H9 (cell line): Measurements from ENCODE around the gene NRXN2. TPM values are rescaled to one million over a fixed set of nuclear protein-coding genes. Genes with fewer than 3 reads are reported as not detected.

Source experiments
- DNase-seq: peaks from one replicate; pipeline ENCODE4 v3.0.0-alpha.2; 2017
- H2AFZ ChIP-seq: one replicate; pipeline ENCODE4 v1.6.1; 2013; ENCODE audit warnings: mild to moderate bottlenecking, low read length, control low read depth, moderate library complexity
- H2AK5ac ChIP-seq: 2 replicates; pipeline ENCODE4 v1.6.1; 2013; ENCODE audit warnings: low read length, control low read depth, mixed read lengths; ENCODE audit not compliant: insufficient read length
- H2BK120ac ChIP-seq: one replicate; pipeline ENCODE4 v1.6.1; 2013; ENCODE audit warnings: low read depth, mild to moderate bottlenecking, low read length, control low read depth, inconsistent platforms; ENCODE audit not compliant: poor library complexity, severe bottlenecking
- H2BK12ac ChIP-seq: 2 replicates; pipeline ENCODE4 v1.6.1; 2013; ENCODE audit warnings: low read length, control low read depth, mixed read lengths, low read depth; ENCODE audit not compliant: insufficient read length
- H2BK15ac ChIP-seq: 2 replicates; pipeline ENCODE4 v1.6.1; 2013; ENCODE audit warnings: low read depth, low read length, control low read depth
- H2BK20ac ChIP-seq: one replicate; pipeline ENCODE4 v1.6.1; 2013; ENCODE audit warnings: low read depth, mild to moderate bottlenecking, low read length, control low read depth, inconsistent platforms; ENCODE audit not compliant: poor library complexity, severe bottlenecking
- H2BK5ac ChIP-seq: 2 replicates; pipeline ENCODE4 v1.6.1; 2013; ENCODE audit warnings: low read length, control low read depth, mixed read lengths; ENCODE audit not compliant: insufficient read length
- H3K14ac ChIP-seq: 2 replicates; pipeline ENCODE4 v1.6.1; 2013; ENCODE audit warnings: low read length, control low read depth; ENCODE audit not compliant: insufficient read depth
- H3K18ac ChIP-seq: 2 replicates; pipeline ENCODE4 v1.6.1; 2013; ENCODE audit warnings: low read depth, mild to moderate bottlenecking, mixed read lengths, low read length, control low read depth; ENCODE audit not compliant: insufficient read length
- H3K23ac ChIP-seq: 2 replicates; pipeline ENCODE4 v1.6.1; 2013; ENCODE audit warnings: low read length, control low read depth, mixed read lengths, low read depth; ENCODE audit not compliant: insufficient read length
- H3K23me2 ChIP-seq: 2 replicates; pipeline ENCODE4 v1.6.1; 2013; ENCODE audit warnings: low read depth, mild to moderate bottlenecking, mixed read lengths, low read length, control low read depth; ENCODE audit not compliant: insufficient read length, poor library complexity, severe bottlenecking
- H3K27ac ChIP-seq: 2 replicates; pipeline ENCODE4 v1.5.1; 2013; ENCODE audit warnings: low read length, control low read depth, mixed read lengths, low read depth; ENCODE audit not compliant: insufficient read length
- H3K27me3 ChIP-seq: 2 replicates; pipeline ENCODE4 v1.6.1; 2013; ENCODE audit warnings: low read length, control low read depth, inconsistent platforms; ENCODE audit not compliant: insufficient read depth
- H3K4ac ChIP-seq: 2 replicates; pipeline ENCODE4 v1.6.1; 2013; ENCODE audit warnings: low read depth, mild to moderate bottlenecking, control low read depth, inconsistent platforms, low read length, moderate library complexity
- H3K4me1 ChIP-seq: 2 replicates; pipeline ENCODE4 v1.6.1; 2013; ENCODE audit warnings: low read length, control low read depth, inconsistent platforms; ENCODE audit not compliant: insufficient read depth
- H3K4me2 ChIP-seq: 2 replicates; pipeline ENCODE4 v1.6.1; 2013; ENCODE audit warnings: low read length, control low read depth, mixed read lengths; ENCODE audit not compliant: insufficient read length, insufficient read depth
- H3K56ac ChIP-seq: 2 replicates; pipeline ENCODE4 v1.6.1; 2013; ENCODE audit warnings: low read depth, mild to moderate bottlenecking, mixed read lengths, low read length, control low read depth; ENCODE audit not compliant: insufficient read length
- H3K79me1 ChIP-seq: 2 replicates; pipeline ENCODE4 v1.6.1; 2013; ENCODE audit warnings: low read depth, mild to moderate bottlenecking, moderate library complexity, low read length, control low read depth, inconsistent platforms; ENCODE audit not compliant: insufficient read depth, poor library complexity, severe bottlenecking
- H3K79me2 ChIP-seq: 2 replicates; pipeline ENCODE4 v1.6.1; 2013; ENCODE audit warnings: low read length, control low read depth, inconsistent platforms; ENCODE audit not compliant: insufficient read depth
- H3K9ac ChIP-seq: 2 replicates; pipeline ENCODE4 v1.6.1; 2013; ENCODE audit warnings: low read length, control low read depth, mixed read lengths; ENCODE audit not compliant: insufficient read length; ENCODE audit errors: extremely low read depth
- H3K9me3 ChIP-seq: one replicate; pipeline ENCODE4 v1.6.1; 2013; ENCODE audit warnings: low read depth, low read length, inconsistent platforms; ENCODE audit not compliant: control insufficient read depth
- H3T11ph ChIP-seq: one replicate; pipeline ENCODE4 v1.6.1; 2013; ENCODE audit warnings: mild to moderate bottlenecking, low read length, control low read depth, inconsistent platforms
- H4K20me1 ChIP-seq: one replicate; pipeline ENCODE4 v1.6.1; 2013; ENCODE audit not compliant: control insufficient read depth, insufficient read length, insufficient read depth
- H4K5ac ChIP-seq: 2 replicates; pipeline ENCODE4 v1.6.1; 2013; ENCODE audit warnings: low read depth, mild to moderate bottlenecking, mixed read lengths, low read length, control low read depth; ENCODE audit not compliant: insufficient read length
- H4K8ac ChIP-seq: replicated peaks from 2 replicates; pipeline ENCODE4 v1.6.1; 2013; ENCODE audit warnings: low read length, control low read depth, mixed read lengths, low read depth; ENCODE audit not compliant: insufficient read length
- H4K91ac ChIP-seq: 2 replicates; pipeline ENCODE4 v1.6.1; 2013; ENCODE audit warnings: low read depth, mild to moderate bottlenecking, moderate library complexity, mixed read lengths, low read length, control low read depth; ENCODE audit not compliant: insufficient read length
- H3K27ac Mint-ChIP-seq, 3 experiments: 2 replicates in 2 of 3; 3 replicates in 1 of 3; pipeline ENCODE4 v1.8.0; 2020 to 2021; ENCODE audit warnings: mixed read lengths in 3 of 3, mild to moderate bottlenecking in 1 of 3, moderate library complexity in 1 of 3
- H3K27me3 Mint-ChIP-seq: 2 replicates; pipeline ENCODE4 v1.8.0; 2021; ENCODE audit warnings: low read depth, mild to moderate bottlenecking, moderate library complexity, mixed read lengths
- H3K36me3 Mint-ChIP-seq, 3 experiments: 2 replicates in 2 of 3; 3 replicates in 1 of 3; pipeline ENCODE4 v1.8.0; 2020 to 2021; ENCODE audit warnings: low read depth in 3 of 3, mixed read lengths in 3 of 3; ENCODE audit not compliant: insufficient read depth in 1 of 3
- H3K4me1 Mint-ChIP-seq, 2 experiments: 2 replicates each; pipeline ENCODE4 v1.8.0; 2020; ENCODE audit warnings: mixed read lengths in 2 of 2
- H3K4me3 Mint-ChIP-seq, 2 experiments: 2 replicates in 1 of 2; 3 replicates in 1 of 2; pipeline ENCODE4 v1.8.0; 2020 to 2021; ENCODE audit warnings: mild to moderate bottlenecking in 2 of 2, mixed read lengths in 2 of 2, moderate library complexity in 1 of 2
- H3K9me3 Mint-ChIP-seq, 2 experiments: 2 replicates in 1 of 2; 3 replicates in 1 of 2; pipeline ENCODE4 v1.8.0; 2020; ENCODE audit warnings: mild to moderate bottlenecking in 2 of 2, mixed read lengths in 2 of 2, moderate library complexity in 1 of 2
- WGBS: extraction: QIAGEN DNeasy Blood & Tissue Kit; methylation state at CpG from one replicate; pipeline ENCODE4 v1.1.7; 2013; ENCODE audit warnings: missing lambda C conversion rate, low lambda C conversion rate, mixed read lengths; ENCODE audit not compliant: insufficient read length; ENCODE audit errors: extremely low coverage; 5-methylcytosine and 5-hydroxymethylcytosine counted together
- total RNA-seq: library from RNA; stranded (reverse); gene quantifications from 2 replicates; pipeline ENCODE4 v1.2.1, GENCODE V29; 2021
- TF ChIP-seq, protein P1 (sequence below): fragments of 200-600 bp; sonication (generic); conservative IDR thresholded peaks from 3 replicates; pipeline ENCODE4 v1.8.0; 2021; ENCODE audit warnings: antibody characterized with exemption, mild to moderate bottlenecking

NRXN2 gene
- total RNA-seq, 1 experiment from 2014 or later = 3.9 TPM

DNA sequence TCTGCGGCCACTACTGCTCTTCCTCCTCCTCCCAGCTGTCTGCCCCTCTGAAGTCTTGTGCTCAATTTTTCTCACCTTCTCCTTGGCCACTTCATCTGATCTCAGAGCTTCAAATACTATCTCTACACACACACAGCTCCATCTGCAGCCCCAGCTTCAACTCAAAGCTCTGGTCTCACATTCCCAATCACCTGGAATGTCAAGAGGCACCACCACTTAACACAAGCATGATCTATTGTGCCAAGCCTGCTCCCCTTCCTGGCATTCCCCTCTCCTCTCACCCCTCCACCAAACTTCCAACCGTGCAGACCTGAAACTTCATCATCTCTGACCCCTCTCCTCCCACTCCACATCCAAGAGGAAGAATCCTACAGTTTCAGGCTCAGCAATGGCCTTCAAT, 17.5 kb downstream of the NRXN2 start:
- no CpG with 5 or more reads among the region's 2 CpGs for WGBS
- no peak for DNase-seq
- H3K4me1 ChIP-seq = 0 out of 2 replicates have a peak, but pooled peaks cover 4% of the 10 kb centered on the region
- H3K4me3 Mint-ChIP-seq = no peak overlapping the region
- H4K20me1 ChIP-seq = no peaks in the 10 kb centered on the region
- TF ChIP-seq, protein P1, sequence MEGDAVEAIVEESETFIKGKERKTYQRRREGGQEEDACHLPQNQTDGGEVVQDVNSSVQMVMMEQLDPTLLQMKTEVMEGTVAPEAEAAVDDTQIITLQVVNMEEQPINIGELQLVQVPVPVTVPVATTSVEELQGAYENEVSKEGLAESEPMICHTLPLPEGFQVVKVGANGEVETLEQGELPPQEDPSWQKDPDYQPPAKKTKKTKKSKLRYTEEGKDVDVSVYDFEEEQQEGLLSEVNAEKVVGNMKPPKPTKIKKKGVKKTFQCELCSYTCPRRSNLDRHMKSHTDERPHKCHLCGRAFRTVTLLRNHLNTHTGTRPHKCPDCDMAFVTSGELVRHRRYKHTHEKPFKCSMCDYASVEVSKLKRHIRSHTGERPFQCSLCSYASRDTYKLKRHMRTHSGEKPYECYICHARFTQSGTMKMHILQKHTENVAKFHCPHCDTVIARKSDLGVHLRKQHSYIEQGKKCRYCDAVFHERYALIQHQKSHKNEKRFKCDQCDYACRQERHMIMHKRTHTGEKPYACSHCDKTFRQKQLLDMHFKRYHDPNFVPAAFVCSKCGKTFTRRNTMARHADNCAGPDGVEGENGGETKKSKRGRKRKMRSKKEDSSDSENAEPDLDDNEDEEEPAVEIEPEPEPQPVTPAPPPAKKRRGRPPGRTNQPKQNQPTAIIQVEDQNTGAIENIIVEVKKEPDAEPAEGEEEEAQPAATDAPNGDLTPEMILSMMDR = no peak
- no peak overlapping the region for H3K4ac ChIP-seq
- no peaks in the 10 kb centered on the region for H3K79me2 ChIP-seq
- H4K5ac ChIP-seq = no peak overlapping the region
- no peak overlapping the region for H2BK15ac ChIP-seq
- no peak overlapping the region for H2BK20ac ChIP-seq
- H3K23ac ChIP-seq = no peak overlapping the region
- H3K27me3 Mint-ChIP-seq = peaks cover 66% of the 10 kb centered on the region
- no peaks in the 10 kb centered on the region for H3K79me1 ChIP-seq
- no peak overlapping the region for H2AFZ ChIP-seq
- H4K91ac ChIP-seq = no peak overlapping the region
- no peaks in the 10 kb centered on the region for H3K9me3 ChIP-seq
- no peak overlapping the region for H3K4me2 ChIP-seq
- H3K27ac ChIP-seq = no peak overlapping the region
- peaks cover 3 to 4% of the 10 kb centered on the region in 2 experiments for H3K9me3 Mint-ChIP-seq
- peaks cover 10 to 21% of the 10 kb centered on the region in 2 experiments for H3K4me1 Mint-ChIP-seq
- H2BK5ac ChIP-seq = no peak overlapping the region
- H2BK120ac ChIP-seq = no peak overlapping the region
- H4K8ac ChIP-seq = no peak overlapping the region
- peaks cover 0 to 3% (median 2%) of the 10 kb centered on the region in 3 experiments; a peak in 1 of 7 replicates for H3K36me3 Mint-ChIP-seq
- H2BK12ac ChIP-seq = no peak overlapping the region
- no peak overlapping the region for H3K18ac ChIP-seq
- no peak overlapping the region for H2AK5ac ChIP-seq
- no peaks in the 10 kb centered on the region; the same call in 1 of the 2 replicates for H3K27me3 ChIP-seq
- H3K9ac ChIP-seq = no peak overlapping the region
- H3T11ph ChIP-seq = no peak overlapping the region
- H3K23me2 ChIP-seq = no peaks in the 10 kb centered on the region
- H3K14ac ChIP-seq = no peak overlapping the region; the same call in 1 of the 2 replicates
- H3K56ac ChIP-seq = no peak overlapping the region
- H3K27ac Mint-ChIP-seq = no peak overlapping the region
